ENCODE results near the gene SSX2IP.

The SSX2IP gene

DNA sequence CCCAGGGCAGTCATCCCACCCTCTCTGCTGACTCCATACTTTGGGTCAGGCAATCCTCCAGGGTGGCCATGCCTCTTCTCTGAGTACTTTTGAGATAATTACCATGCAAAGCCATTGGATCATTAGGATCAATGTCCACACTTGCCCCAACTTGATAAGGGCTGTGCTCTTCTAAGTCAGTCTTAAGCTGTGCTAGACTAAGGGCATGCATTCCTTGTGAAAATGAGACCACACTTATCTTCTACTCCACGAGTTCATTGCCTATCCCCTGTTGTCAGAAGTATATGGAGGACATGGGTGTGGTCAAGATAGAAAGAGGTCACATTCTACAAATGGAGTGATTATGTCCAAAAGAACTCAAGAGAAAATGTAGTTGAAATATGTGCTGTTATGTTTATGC is 18.9 kb upstream of the SSX2IP start:
- DNase-seq, result no peak

DNA sequence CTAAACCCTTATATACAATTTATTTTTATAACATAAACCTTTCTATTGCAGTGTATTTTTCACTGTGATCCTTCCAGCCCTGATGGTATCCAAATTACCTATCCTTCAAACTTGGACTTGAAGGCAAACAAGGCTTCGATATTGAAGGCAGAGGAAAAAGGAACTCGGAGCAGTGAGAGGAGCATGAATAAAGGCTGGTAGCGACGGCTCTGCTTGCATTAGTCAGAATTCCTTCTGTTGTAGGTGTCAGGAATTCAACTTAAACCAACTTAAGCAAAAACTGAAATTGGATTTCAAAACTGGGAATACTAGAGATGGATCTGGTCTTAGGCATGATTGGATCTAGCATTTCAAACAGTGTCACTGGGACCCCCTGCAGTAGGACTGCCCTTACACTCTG is 17.8 kb upstream of the SSX2IP start:
- DNase-seq, result no peak

GRCh38 chr1:84705513-84705912 is 15.3 kb upstream of the SSX2IP start:
- DNase-seq, result no peak

- DNase-seq, result no peak
Measured at GRCh38 chr1:84704872-84705417, 14.7 kb upstream of the SSX2IP start.

- DNase-seq, result no peak
Measured at GRCh38 chr1:84703431-84703830, 13.2 kb upstream of the SSX2IP start.

DNA sequence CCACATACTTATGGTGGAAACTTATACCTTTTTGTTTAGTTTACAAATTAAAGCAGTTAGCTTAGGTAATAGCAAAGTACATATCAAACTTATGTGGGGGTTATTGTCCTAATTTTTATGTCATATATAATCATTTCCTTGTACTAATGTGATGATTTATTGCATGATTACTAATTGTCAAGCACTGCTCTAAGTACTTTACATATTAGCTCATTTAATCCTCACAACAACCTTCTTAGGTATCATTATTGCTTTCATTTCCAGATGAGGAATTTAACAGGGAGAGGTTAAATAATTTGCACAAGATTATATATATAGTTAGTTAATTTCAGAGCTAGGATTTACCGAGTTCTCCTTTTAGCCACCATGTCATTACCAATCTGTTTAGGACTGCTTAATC is 11.9 kb upstream of the SSX2IP start:
- DNase-seq, result no peak

DNA sequence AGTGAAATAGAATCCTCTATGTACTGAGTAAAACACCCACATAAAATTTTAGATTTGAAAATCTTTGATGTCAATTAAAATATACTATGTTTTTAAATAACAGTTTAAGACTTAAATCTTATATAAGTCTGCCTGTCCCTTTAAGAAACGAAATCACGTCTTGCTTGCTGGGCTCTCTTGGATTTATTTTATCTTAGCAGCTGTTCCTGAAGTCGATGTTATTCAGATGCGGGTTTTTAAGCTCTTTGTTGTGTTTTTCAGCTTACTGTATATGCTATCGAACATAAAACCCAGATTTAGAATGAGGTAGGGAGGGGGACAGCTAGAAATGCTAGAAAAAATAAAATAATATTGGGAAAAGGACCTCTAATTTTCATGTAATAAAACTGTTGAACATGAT is 11.1 kb upstream of the SSX2IP start:
- DNase-seq, result no peak

DNA sequence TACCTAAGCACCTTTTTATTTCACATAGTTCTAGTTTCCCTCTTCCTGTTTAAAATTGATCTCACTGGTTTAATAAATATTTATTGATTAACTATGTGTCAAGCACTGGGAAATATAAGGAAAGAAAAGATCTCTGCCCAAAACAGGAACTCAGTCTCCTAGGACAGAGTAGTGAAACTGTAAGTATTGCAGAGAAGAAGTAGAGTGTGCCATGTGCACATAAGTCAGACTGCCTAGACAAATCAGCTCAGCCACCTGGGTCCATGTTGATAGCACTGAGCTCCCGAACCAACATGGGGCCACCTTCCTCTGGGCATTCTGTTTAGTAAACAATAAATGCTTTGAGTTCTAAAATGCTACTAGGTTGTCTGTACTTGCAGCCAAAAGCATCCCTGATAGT is 9.8 kb upstream of the SSX2IP start:
- DNase-seq, result no peak

GRCh38 chr1:84698151-84699110 is 8.2 kb upstream of the SSX2IP start:
- no peak for DNase-seq

DNA sequence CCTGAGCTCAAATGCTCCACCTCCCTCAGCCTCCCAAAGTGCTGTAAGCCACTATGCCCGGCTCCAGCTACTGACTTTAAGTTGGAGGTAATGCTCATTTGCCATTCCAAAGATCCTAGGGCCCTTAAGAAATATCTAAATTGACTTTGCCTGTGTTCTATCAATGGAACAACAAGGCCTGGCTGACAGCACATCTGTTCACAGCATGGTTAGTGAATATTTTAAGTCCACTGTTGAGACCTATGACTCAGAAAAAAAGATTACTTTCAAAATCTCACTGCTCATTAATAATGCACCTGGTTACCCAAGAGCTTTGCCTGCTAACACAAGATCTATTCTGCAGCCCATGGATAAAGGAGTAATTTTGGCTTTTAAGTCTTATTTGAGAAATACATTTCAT is 3.5 kb upstream of the SSX2IP start:
- DNase-seq, result no peak

DNA sequence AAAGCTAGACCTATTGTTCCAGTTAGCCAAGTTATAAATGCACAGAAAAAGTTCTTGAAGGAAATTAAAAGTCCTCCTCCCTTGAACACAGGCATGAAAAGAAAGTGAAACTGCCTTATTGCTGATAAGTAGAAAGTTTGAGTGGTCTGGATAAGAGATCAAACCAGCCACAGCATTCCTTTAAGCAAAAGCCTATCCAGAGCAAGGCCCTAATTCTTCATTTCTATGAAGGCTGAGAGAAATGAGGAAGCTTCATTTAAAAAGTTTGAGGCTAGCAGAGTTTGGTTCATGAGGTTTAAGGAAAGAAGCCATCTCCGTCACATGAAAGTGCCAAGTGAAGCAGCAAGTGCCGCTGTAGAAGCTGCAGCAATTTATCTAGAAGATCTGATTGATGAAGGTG is 2.7 kb upstream of the SSX2IP start:
- DNase-seq, result no peak

DNA sequence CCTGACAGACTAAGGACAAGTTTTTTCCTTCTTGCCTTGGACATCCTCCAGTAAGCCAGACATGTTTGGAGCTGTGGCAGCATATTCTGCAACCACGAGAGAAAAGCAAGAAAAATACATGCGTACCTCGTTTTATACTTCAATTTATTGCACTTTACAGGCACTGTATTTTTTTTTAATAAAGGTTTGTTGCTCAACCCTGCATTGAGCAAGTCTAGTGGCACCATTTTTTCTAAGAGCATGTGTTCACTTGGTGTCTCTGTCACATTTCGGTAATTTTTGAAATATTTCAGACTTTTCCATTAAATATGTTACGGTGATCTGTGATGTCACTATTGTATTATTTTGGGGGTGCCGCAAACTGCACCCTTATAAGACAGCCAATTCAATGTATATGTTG is 2.1 kb upstream of the SSX2IP start:
- no peak for DNase-seq

DNA sequence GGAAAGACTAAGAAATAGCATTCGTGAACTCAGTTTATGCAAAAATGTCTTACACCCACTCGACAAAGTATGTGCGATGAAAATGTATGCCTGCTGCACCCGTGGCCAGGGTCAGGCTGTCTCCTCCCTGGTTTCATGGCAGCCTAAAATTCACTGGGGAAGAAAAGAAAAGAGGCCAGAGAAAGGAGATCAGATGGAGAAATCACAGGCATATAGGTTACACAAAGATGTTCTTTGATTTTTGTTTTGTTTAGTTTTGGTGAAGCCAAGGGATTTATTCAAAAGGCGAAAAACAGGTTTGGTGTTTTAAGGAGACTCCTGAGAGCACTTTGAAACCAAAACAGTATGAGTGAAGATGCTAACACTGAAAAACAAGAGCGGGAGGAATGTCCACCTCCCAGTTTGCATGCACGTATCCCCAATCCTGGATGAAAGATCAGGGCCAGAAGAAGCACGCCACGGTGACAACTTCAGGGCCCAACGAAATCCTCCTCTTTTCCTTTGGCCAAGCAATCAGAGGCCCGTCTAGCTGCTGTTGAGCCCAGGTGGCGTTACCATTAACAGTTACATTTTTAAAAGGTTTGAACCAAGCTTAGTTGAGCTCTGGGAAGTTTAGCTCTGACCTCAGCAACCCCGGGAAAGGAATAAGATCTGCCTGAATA is 992 bp upstream of the SSX2IP start:
- DNase-seq, result no peak

DNA sequence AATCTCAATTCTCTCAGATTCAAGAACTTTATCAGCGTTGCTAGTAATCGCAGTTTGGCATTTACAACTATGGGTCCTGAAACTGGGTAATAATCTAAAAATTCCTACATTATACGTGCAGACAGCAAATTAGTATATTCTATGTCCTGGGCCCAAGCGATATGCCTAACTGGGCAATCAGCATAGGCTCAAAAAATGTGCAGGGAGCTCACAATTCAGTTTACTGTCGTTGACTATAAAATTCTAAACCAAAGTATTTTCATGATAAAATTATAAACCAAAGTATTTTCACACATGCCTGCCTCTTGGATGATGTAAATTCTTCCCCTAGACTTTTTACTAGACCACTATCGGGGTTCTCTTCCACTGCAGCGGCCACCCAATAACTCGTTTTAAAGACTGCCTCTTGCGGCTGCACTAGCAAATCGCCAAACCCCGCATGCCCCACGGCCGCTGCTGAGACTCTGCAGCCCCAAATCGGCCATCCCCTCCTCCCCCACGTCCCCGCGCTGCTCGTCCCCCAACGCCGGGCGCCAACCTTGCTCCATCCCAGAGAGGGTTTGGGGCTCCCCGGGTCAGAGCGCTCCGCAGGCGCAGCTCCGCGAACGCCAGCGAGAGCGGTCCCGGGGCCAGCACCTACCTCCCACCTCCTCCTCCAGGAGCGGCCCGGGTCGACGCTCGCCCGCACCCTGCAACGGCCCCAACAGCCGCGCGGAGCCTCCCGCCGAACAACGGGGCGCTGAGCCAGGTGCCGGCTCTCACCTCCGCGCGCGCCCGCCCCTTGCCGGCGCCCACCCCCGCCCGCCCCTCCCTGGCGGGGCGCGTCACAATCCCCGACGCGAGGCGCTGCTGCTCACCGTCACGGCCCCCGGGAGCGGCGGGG is 506 bp downstream of the SSX2IP start:
- no peak for DNase-seq

DNA sequence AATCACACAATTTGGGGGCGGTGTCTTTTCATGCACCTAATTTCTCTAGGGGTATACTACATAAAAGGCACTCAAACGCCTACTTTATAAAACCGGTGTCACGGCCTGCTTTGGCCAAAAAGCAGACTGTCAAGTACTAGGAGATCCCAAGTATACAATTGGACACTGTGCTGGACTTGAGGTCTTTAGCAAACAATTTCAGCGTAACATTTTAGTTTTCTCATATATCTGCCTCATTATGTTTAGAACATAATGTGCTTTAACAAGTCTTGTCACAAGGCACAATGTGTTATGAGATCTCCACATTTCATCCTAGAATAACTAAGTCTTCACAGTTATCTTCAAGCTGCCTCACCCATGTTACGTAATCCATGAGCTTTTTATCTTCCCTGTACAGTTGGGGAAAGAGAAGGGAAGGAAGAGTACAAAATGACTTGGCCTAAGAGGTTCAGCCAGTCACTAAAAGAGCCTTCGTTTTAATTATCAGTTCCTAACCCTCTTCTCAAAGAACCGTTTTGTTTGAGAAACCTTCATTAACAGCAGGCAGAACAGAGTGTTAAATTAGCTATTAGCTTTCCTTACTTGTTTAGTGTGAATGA is 1.7 kb downstream of the SSX2IP start:
- DNase-seq, result no peak

- DNase-seq, result no peak
Measured at GRCh38 chr1:84687714-84688462, 2.4 kb downstream of the SSX2IP start.

DNA sequence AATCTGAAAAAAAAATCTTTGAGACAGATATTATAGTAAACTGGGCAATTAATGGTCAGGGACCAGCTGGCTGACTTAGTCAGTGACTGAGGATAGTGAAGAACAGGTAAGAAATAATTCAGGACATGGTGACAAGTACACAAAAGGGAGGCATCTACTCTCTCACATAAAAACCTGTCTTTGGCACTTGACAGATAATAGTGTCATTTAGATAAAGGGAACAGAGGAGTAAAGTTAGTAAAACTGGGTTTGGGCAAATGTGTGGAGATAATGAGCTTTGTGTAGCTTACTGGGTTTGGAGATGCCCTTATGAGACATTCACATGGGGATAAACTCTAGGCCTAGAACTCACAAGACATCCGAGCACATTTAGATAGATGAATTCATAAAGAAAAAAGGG is 4.0 kb downstream of the SSX2IP start:
- no peak for DNase-seq

- DNase-seq, result no peak
Measured at GRCh38 chr1:84683508-84683907, 6.8 kb downstream of the SSX2IP start.

GRCh38 chr1:84682047-84682446 is 8.2 kb downstream of the SSX2IP start:
- no peak for DNase-seq

DNA sequence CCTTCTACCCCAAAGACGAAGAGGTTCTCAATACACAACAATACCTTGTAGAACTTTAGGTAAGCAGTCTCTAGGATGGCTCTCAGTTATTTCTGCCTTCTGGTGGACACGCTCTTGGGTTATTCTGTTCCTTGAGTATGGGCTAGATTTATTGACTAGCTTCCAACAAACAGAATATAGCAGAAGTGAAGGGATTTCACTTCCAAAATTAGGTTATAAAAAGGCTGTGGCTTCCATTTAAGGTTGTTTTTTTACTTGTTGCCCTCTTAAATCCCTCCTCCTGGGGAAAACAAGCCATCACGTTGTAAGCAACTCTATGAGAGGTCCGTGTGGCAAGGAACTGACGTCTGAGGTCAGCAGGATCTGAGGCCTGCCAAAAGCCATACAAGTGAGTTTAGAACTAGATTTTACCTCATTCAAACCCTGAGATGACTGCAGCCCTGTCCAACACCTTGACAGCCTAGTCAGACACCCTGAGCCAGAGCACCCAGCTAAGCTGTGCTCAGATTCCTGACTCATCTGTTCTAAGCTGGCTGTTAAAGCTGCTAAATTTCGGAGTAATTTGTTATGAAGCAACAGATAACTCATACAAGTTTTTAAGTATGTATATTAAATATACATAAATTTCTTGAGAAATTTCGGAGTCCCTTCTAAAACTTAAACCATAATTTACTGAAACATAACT is 12.7 kb downstream of the SSX2IP start:
- DNase-seq, result no peak

GRCh38 chr1:84675631-84676030 is 14.6 kb downstream of the SSX2IP start:
- DNase-seq, result no peak

All from NCI-H2107 (cell line).